Measurements from ENCODE around the gene CTNNB1.
"Not testable (repeated sequence)": the region's sequence is repeated elsewhere in the genome, so short reads cannot be mapped to it uniquely, and the experiment has no call there.

The CTNNB1 gene

DNA sequence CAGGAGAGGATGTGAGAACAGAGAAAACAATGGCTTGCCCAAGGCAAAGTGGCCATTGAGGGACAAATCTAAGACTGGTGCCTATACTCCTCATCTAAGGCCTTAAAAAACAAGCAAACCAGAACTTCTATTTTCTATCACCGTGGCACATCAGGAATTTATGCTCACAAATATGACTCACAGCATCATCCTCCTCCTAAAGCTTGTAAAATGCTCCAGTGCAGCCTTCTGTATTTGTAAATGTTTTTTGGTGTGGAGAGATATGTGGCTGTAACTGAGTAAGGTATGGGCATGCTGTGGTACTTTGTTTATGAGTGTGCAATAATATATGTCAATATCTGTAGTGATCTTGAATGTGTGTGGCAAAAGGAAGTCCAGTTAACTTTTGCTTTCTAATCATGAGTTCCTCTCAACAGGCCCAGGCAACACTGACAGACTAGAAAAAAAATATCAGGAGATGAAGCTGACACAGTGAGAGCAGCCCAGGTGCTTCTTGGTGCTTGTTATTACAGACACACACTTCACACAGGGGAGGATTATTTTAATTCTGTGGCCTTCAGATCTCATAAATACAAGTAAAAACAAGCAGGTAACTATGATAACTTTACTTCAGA lies 60.3 kb downstream of the CTNNB1 start:
- DNase-seq, result no peak

DNA sequence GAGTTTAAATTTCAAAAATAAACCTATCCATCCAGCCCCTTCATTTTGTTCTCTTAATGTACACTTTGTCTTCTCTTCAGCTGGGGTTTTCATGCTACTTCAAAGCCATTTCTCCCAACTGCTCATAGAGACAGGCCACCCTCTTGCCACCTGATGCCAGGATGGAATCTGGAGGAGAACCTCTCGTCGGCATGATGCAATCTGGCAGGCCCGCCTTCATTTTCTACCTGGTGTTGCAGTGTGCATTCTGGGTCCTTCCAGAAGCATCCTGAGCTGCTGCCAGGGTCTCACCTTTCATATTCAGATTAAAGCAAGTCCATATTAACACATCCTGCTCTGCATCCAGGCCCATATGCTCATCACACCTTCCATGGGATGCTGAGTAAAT lies 60.8 kb downstream of the CTNNB1 start:
- DNase-seq, result no peak

DNA sequence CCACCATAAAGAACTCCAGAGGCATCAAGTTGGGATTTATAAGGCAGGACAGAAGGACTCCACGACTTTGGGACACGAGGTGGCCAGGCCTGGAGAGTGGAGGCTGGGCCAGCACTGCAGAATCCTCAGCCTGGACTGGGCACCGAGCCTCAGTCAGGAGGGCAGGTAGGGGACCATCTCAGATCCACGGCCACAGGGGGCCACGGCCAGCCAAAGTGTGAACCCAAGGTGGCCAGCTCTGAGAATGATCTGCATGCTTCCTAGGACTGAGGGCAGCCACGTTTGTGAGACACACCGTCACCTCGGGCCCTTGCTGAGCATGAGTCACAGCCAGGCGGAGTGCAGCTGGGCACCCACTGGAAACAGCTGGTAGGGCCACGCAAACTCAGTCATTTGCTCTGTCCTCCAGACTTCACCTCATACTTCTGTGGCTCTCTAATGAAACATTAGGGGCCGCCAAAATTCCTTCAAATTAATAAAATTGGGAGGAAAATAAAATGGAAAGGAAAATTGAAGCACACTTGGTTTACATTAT lies 65.8 kb downstream of the CTNNB1 start:
- no peak for DNase-seq

DNA sequence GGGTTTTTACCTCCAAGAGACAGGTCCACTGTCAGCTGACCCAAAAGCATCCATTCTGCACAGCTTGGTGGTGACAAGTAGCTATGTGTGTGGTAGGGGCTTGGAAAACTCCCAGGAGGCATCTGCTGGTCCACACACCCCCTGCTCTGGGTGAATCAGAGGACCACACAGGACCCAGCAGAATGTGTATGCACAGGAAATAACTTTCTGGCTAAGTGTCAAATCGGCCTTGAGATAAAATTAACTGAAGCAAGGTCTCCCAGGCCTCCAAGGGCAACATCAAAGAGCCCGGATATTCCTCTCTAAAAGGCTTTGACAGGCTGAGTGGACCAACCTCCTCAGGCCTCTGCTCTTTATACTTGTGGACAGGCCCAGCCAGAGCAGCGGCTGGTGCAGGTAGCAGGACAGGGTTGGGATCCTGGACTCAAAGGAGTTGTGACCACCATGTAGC lies 66.5 kb downstream of the CTNNB1 start:
- DNase-seq, result no peak

DNA sequence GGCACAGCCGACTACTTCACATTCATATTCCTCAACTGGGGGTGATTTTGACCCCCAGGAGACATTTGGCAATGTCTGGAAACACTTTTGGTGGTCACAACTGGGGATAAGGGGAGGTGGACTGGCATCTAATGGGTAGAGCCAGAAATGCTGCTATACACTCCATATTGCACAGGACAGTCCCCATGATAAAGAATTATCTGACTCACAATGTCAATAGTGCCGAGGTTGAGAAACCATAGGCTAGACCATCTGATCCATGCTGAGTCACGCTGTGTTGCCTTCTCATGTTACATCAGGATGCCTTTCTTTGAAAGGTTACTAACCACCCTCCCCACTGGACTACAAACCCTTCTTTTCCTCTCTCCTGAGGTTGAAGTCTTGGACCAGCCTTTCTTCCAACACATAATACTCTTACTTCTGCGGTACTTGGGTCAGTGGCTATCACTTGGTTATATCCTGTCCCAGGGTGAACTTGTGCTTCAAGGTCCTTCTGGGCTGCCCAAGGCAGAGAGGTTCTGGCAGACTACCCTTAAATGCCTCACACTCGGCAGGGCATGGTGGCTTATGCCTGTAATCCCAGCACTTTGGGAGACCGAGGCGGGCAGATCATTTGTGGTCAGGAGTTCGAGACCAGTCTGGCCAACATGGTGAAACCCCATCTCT lies 68.8 kb downstream of the CTNNB1 start:
- DNase-seq, result no peak

DNA sequence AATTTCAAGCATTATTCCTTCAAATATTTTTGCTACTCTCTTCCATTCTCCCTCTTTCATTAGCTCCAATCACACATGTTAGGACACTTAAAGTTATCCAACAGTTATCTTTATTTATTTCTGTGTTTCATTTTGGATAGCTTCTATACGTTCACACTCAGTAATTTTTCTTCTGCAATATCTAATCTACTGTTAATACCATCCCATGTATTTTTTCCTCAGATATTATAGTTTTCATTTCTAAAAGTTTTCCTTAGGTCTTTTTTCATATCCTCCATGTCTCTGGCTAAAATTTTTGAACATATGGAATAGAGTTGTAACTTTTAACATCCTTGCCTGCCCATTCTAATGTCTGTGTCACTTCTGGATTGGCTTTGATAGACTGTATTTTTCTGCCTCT lies 73.4 kb downstream of the CTNNB1 start:
- no peak for DNase-seq

DNA sequence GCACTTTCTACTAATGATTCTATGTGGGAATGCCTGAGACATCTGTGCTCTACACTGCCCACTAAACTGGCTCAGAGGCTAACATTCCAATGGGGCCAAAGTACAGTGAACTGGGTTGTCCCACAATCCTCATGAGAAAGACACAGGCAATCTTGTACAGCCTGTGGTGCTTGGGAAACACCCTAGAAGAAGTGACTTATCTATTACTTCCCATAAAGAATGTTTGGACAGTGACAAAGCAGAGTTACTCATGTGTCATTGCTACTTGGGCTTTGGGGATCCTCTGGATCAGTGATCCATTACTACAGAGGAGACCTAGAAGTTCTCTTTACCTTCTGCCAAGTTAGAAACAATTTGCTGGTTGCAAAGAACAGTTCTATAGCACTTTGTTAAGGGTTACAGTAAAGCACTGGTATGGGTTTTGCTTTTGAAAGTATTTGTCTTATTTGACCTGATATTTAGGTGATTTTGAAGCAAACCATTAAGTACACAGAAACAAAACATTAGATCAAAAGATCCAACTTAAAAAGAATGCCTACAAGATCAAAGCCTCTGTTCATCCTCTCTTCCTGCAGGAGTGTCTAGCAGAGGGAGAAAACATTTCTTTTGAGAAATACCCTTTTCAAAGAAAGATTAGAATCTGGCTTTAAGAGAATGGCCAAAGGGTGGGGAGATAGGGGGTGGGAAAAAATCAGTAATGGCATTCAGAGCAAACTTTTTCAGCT lies 75.8 kb downstream of the CTNNB1 start:
- no peak for DNase-seq

DNA sequence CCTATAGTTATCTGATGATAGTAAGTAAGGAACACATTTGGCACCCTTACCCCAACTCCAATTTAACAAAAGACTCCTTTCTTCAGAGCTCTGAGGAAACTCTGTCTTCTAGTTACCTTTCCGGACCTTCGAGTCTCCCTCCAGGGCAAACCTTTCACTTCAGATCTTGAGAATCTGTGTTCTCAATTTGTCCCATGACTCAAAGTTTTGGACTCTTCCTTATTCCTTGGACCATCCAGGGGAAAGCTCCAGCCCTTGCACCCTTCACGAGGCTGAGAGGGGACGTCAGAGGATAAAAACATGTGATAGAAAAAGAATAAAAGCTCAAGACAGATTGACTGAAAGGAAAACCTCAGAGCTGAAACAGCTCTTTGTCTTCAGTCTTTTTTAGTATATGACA lies 76.9 kb downstream of the CTNNB1 start:
- no peak for DNase-seq

DNA sequence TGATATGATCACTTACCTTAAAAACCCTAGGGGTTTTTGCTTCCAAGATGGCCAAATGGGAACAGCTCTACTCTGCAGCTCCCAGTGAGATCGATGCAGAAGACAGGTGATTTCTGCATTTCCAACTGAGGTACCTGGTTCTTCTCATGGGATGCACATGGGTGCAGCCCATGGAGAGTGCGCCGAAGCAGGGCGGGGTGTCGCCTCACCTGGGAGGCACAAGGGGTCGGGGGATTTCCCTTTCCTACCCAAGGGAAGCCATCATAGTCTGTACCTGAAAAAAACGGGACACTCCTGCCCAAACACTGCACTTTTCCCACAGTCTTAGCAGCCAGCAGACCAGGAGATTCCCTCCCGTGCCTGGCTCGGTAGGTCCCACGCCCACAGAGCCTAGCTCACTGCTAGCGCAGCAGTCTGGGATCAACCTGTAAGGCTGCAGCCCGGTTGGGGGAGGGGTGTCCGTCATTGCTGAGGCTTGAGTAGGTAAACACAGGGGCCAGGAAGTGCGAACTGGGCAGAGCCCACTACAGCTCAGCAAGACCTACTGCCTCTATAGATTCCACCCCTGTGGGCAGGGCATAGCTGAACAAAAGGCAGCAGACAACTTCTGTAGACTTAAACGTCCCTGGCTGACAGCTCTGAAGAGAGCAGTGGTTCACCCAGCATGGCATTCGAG lies 78.6 kb downstream of the CTNNB1 start:
- no peak for DNase-seq

DNA sequence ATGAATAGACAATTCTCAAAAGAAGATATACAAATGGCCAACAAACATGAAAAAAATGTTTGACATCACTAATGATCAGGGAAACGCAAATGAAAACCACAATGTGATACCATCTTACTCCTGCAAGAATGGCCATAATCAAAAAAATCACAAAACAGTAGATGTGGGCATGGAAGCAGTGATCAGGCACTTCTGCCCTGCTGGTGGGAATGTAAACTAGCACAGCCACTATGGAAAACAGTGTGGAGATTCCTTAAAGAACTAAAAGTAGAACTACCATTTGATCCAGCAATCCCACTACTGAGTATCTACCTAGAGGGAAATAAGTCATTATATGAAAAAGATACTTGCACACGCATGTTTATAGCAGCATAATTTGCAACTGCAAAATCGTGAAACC lies 85.6 kb downstream of the CTNNB1 start:
- DNase-seq, result not testable (repeated sequence)

DNA sequence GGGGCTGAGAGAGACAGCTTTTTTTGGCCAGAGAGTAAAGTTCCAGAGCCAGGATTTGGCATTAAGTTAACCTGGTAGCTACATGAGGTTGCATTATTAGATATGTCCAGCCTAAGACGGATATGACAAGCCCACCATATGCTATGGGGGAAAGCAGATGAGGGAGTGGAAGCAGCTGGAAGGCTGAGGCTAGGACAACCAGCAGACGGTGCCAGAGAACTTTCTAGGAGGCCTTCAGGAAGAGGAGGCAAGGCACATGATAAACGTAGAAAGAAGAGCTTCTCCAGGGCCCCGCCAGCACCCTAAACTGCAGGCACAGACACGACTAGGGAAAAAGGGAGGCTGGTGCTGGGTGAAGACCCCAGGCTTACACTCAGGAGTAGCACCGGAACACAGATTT lies 87.0 kb downstream of the CTNNB1 start:
- DNase-seq, result no peak

DNA sequence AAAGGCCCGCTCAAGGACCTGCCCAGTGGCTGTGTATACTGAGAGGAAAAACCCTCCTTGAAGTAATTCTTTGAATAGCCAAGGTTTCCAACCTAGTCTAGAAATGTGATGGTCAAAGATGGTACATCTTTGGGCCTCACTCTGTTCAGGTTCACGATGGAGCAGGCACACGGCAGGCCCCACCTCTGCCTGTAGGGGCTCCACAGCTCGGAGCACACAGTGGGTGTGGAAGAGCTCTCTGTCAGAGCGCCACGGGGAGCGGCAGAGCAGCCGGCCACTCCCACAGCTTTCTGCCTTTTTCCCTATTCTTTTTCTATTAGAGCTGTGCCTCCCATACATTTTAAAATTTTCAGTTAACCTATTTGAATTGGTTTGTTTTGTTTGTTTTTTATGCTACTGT lies 89.5 kb downstream of the CTNNB1 start:
- no peak for DNase-seq

Data from NCI-H524 treated with DMSO at 0.1 percent for 48 hours (cell line).